Small intestine (tissue), 7 donors: ENCODE measurements around the gene LRRC8B. TPM values are rescaled to one million over a fixed set of nuclear protein-coding genes. Genes with fewer than 3 reads are reported as not detected.
"Not testable (repeated sequence)": the region's sequence is repeated elsewhere in the genome, so short reads cannot be mapped to it uniquely, and the experiment has no call there.

ENCODE experiments used
- DNase-seq, 2 donors: peaks; one replicate each; pipeline versions ENCODE4 v3.0.0 to v3.0.0-alpha.2; 2013
- FAIRE-seq: peaks from 2 replicates; lab custom pipeline; 2012; peaks lifted over from hg19 to GRCh38; lab: Jason Lieb, UNC
- H3K27ac ChIP-seq, 3 donors: one replicate each; pipeline ENCODE4 v1.5.1; 2013; ENCODE audit warnings: low read length in 2 of 3, mild to moderate bottlenecking in 2 of 3, control low read depth in 1 of 3, inconsistent platforms in 1 of 3, low read depth in 1 of 3, moderate library complexity in 1 of 3
- H3K27me3 ChIP-seq, 3 donors: one replicate each; pipeline ENCODE4 v1.6.1; 2013; ENCODE audit warnings: low read length in 3 of 3, inconsistent platforms in 1 of 3; ENCODE audit not compliant: control insufficient read depth in 3 of 3, insufficient read depth in 3 of 3
- H3K36me3 ChIP-seq, 3 donors: one replicate each; pipeline ENCODE4 v1.6.1; 2013; ENCODE audit warnings: low read length in 3 of 3, inconsistent platforms in 1 of 3, low read depth in 1 of 3, mild to moderate bottlenecking in 1 of 3, moderate library complexity in 1 of 3; ENCODE audit not compliant: control insufficient read depth in 3 of 3, insufficient read depth in 2 of 3
- H3K4me1 ChIP-seq, 3 donors: one replicate each; pipeline ENCODE4 v1.6.1; 2013; ENCODE audit warnings: low read length in 2 of 3, inconsistent platforms in 1 of 3, low read depth in 1 of 3, mild to moderate bottlenecking in 1 of 3, moderate library complexity in 1 of 3; ENCODE audit not compliant: control insufficient read depth in 3 of 3, insufficient read depth in 2 of 3
- H3K4me3 ChIP-seq, 3 donors: one replicate each; pipeline ENCODE4 v1.5.1; 2013; ENCODE audit warnings: low read length in 3 of 3, control low read depth in 1 of 3, inconsistent platforms in 1 of 3, low read depth in 1 of 3, mild to moderate bottlenecking in 1 of 3, moderate library complexity in 1 of 3
- H3K9me3 ChIP-seq, 2 donors: one replicate each; pipeline ENCODE4 v1.6.1; 2013; ENCODE audit warnings: low read depth in 1 of 2, low read length in 1 of 2; ENCODE audit not compliant: control insufficient read depth in 2 of 2, insufficient read depth in 1 of 2
- WGBS, 3 donors: extraction: QIAGEN DNeasy Blood & Tissue Kit; methylation state at CpG; one replicate each; pipeline ENCODE4 v1.1.7; 2013; 5-methylcytosine and 5-hydroxymethylcytosine counted together
- polyA plus RNA-seq, 4 donors: library from polyadenylated mRNA; stranded (reverse) in 3 of 4; unstranded in 1 of 4; fragments of 200-250 nt in 3 of 4; fragments of 120-200 nt in 1 of 4; gene quantifications; one replicate each; pipeline versions ENCODE4 v1.2.1 to v1.2.3, GENCODE V29; 2013
- donor health status: healthy with polysubstance abuse.
- donor health status: control.
- donor health status: control.
- donor health status: Bipolar disorder and iron deficiency.
- donor health status: healthy.

LRRC8B gene
- polyA plus RNA-seq, 4 donors: 1.6 to 8.4 (median 4.2) TPM

- Histone ChIP-seq H3K9me3 (no peaks in the 10 kb centered on the region), H3K4me1 (no peaks in the 10 kb centered on the region), H3K27ac (no peak overlapping the region), H3K27me3 (no peaks in the 10 kb centered on the region), H3K4me3 (no peak overlapping the region), H3K36me3 (no peaks in the 10 kb centered on the region)
- 73 to 91% (median 74%) methylated on average over 2 of the region's 2 CpGs for whole genome bisulfite sequencing, 3 donors
- no peak for DNase-seq
- no peak for FAIRE-seq
These were observed 13.7 kb downstream of the LRRC8B start for GRCh38 chr1:89538361-89538760.

DNA sequence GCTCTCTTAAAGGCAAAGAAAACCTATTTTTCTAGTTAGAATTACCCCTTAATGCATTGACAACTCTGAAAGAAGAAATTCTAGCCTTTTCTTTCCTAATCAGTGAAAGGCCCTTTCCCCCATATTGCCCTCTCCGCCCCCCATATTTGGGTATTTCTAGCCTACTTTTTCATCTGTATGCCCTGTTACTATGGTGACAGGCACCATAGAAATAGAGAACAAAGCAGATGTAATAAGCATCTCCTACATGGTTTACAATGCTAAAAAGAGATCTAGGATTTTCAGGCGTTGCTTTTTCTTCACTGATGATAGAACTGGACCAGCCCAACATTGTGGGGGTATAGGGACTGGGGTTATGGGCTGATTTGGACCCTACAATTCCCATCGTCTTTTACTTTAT is 14.5 kb downstream of the LRRC8B start:
- no peaks in the 10 kb centered on the region for H3K27me3 ChIP-seq
- WGBS, 3 donors: 92 to 98% (median 93%) methylated on average over 3 of the region's 3 CpGs
- no peaks in the 10 kb centered on the region for H3K4me1 ChIP-seq
- H3K27ac ChIP-seq: no peak overlapping the region
- FAIRE-seq (no peak), DNase-seq (no peak)
- no peak overlapping the region for H3K4me3 ChIP-seq
- no peaks in the 10 kb centered on the region for H3K36me3 ChIP-seq
- H3K9me3 ChIP-seq: no peaks in the 10 kb centered on the region

DNA sequence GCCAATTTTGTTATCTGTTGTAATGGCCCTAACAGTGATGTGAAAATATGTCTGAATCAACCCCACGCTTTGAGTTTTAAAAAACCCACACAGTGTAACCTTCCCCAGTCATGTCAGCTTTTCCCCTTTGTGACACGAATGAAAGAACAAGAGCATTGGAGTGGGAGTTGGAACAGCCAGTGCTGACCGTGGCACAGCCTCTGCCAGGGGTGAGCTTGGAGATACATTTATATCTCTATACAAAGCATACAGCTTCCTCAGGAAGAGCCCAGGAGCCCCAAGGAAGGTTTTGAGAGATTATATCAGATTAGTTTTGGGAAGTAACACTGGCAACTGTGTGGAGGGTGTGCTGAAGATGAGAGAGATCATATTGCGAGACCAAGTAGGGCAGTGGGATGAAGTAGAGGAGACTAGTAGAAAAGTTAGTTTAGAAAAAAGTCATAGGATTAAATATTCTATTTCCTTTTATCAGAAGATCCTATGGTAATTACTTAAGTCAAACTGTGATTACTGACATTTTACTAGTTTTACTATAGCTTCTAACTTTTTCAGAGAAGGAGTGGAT is 15.9 kb downstream of the LRRC8B start:
- FAIRE-seq: no peak
- Histone ChIP-seq H3K27ac (no peak overlapping the region), H3K27me3 (no peaks in the 10 kb centered on the region), H3K4me3 (no peak overlapping the region), H3K4me1 (peaks cover 0 to 3% (median 1%) of the 10 kb centered on the region in 3 donors), H3K9me3 (no peaks in the 10 kb centered on the region), H3K36me3 (no peaks in the 10 kb centered on the region)
- DNase-seq: no peak
- 77 to 93% (median 91%) methylated on average over 4 of the region's 4 CpGs for WGBS, 3 donors

- WGBS, 3 donors: 83 to 86% (median 83%) methylated on average over 1 of the region's 1 CpG
- FAIRE-seq: no peak
- Histone ChIP-seq H3K27ac (no peak overlapping the region), H3K27me3 (no peaks in the 10 kb centered on the region), H3K4me3 (no peak overlapping the region), H3K9me3 (no peaks in the 10 kb centered on the region), H3K4me1 (peaks cover 0 to 12% (median 6%) of the 10 kb centered on the region in 3 donors), H3K36me3 (no peaks in the 10 kb centered on the region)
- DNase-seq: no peak
These were observed 17.7 kb downstream of the LRRC8B start for GRCh38 chr1:89542345-89542744.

DNA sequence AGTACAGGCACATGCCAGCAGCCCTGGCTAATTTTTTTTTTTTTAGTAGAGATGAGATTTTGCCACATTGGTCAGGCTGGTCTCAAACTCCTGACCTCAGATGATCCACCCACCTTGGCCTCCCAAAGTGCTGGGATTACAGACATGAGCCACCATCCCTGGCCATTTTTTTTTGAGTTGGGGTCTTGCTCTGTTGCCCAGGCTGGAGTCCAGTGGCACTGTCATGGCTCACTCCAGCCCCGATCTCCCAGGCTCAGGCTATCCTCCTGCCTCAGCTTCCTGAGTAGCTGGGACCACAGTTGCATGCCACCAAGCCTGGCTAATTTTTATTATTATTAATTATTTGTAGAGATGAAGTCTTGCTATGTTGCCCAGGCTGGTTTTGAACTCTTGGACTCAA is 19.0 kb downstream of the LRRC8B start:
- H3K27ac ChIP-seq, H3K9me3 ChIP-seq, DNase-seq, H3K27me3 ChIP-seq, H3K36me3 ChIP-seq, H3K4me3 ChIP-seq, FAIRE-seq: not testable (repeated sequence)
- 93 to 100% (median 100%) methylated on average over 1 of the region's 1 CpG for WGBS, 3 donors
- H3K4me1 ChIP-seq: peaks cover 0 to 15% (median 6%) of the 10 kb centered on the region in 3 donors

DNA sequence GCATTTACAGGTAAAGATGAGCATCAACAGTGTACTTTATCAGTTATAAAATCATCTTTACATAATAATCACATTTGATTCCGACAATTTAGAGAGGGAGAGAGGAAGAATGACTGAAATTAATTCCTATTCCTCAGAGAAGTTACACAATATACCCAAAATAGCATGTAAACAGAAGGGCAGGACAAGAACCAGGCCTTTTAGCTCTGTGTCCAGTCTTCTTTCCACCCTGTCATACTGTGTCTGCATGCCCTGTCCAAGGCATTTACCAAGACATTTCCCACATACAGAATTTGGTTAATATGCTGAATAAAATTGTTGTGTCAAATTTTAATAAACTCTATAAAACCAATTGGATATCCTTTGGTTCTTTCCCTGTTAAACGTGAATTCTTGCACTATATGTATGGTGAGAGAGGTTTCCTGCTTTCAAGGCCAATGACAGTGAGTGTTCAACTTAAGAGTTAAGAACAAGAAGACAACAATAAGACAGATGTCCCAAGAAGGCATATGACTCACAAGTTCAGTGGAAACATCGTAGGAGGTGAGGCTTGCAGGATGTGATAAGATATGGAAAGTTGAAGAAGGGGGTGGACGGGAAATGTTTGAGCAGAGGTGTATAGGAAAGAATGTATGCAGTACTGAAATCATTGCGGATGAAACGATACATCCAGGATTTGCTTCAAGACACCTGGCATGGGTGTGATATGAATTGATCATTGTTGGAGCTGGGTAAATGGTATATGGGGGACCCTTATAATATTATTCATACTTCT is 20.8 kb downstream of the LRRC8B start:
- 51 to 67% (median 63%) methylated on average over 6 of the region's 6 CpGs for WGBS, 3 donors
- Histone ChIP-seq H3K27ac (no peak overlapping the region), H3K9me3 (no peaks in the 10 kb centered on the region), H3K4me1 (peaks cover 0 to 21% (median 6%) of the 10 kb centered on the region in 3 donors), H3K4me3 (no peak overlapping the region), H3K27me3 (no peaks in the 10 kb centered on the region), H3K36me3 (no peaks in the 10 kb centered on the region)
- DNase-seq (peak in 1 of 2 donors; percentile 51), FAIRE-seq (no peak)

DNA sequence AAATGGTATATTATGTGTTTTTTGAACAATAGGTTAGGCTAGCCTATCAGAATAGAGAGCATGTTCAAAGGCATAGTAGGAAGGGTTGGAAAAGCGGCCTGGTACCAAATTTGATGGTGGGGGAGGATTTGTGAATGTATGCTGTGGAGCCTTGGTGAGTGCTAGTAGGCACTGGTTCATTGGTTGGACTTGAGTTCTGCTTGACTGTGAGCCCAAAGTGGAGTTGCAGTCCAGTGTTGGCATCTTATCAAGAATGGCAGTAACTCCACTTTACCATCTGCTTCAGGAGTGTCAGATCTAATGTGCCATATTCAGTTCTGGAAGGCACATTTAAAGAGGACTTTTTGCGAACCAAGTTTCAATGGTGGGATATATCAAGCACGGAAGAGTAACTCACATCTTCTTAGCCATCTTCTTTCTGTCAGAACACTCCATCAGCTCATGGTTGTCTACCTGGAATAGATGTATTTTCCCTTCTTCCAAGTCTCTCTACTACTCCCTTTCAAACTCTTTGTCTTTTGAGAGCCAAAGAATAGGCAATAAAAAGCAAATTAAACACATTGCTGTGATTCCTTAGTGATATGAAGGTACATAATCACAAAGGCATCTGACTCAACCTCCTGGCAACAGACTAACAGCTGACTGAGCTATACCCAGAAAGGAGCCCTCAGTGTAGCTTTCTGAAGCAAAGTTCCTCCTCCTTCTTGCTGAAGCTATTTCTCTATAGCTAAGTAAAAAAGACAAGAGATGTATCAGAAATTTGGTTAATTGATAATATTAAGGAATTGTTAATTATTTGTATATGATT is 21.7 kb downstream of the LRRC8B start:
- Histone ChIP-seq H3K27ac (no peak overlapping the region), H3K27me3 (no peaks in the 10 kb centered on the region), H3K9me3 (no peaks in the 10 kb centered on the region), H3K4me1 (peaks cover 0 to 21% (median 9%) of the 10 kb centered on the region in 3 donors), H3K36me3 (no peaks in the 10 kb centered on the region), H3K4me3 (no peak overlapping the region)
- 94 to 100% (median 97%) methylated on average over 3 of the region's 3 CpGs for WGBS, 3 donors
- DNase-seq (no peak), FAIRE-seq (no peak)

DNA sequence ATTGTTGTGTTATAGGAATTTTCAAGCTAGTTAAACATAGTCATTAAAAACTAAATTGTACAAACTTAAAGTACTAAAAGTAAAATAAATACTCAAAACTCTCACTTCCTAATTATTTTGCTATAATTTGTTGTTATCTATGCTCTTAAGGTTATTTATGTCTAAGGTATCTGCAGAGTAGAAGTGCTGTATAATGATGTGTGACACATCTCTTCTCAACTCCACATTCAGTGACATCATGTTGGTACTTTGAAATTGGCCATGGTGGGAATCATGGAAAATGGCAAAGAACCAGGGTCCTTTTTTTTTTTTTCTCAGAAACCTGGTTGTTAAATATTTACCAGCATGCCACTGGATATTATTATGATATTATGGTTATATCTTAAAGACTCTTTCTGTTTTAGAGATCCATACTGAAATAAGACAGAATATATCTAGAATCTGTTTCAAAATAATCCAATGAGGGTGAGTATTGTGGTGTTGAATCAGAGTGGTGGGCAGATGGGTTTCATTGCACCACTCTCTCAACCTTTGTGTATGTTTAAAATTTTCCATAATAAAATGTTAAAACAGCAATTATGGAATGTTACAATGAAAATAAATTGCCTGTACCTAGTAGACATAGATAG is 22.4 kb downstream of the LRRC8B start:
- Histone ChIP-seq H3K9me3 (no peaks in the 10 kb centered on the region), H3K27ac (no peak overlapping the region), H3K27me3 (no peaks in the 10 kb centered on the region), H3K36me3 (peaks cover 0 to 1% (median 0%) of the 10 kb centered on the region in 3 donors), H3K4me3 (no peak overlapping the region), H3K4me1 (peaks cover 0 to 21% (median 9%) of the 10 kb centered on the region in 3 donors)
- DNase-seq (no peak), FAIRE-seq (no peak)
